ENCODE results near the gene EPN2. TPM values are rescaled to one million over a fixed set of nuclear protein-coding genes. Genes with fewer than 3 reads are reported as not detected.
A peak's percentile ranks its signal among the peaks of the same experiment; 100 is the strongest.

Gene EPN2
- total RNA-seq, 1 experiment from 2014 or later, result 73.1 TPM

DNA sequence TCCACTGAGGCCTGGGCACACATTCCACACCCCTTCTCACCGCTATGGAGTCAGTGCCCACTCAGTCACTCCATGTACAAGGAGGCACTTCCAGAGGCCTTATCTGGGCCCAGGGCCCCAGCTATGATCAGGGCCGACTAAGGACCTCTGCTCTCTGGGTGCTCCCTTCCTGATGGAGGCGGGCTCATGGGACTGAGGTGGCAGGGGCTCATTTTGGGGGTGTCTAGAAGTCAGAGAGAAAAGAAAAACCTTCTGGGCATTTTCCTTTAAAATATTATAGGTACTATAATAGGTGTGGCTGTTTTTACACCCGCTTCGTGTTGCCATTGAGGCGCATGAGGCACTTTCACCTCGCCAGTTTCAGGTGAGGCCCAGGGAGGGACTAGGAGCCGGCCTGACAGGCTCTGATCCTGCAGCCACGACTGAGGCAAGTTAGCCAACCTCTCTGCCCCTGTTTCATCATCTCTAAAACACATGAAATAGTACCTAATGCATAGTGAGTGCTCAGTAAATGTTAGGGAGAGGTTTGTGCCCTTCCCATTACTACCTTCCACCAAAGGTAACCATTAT lies 111.0 kb downstream of the EPN2 start:
- Histone ChIP-seq H3K4me3 (replicated peaks in 1 of 2; ENCODE audit: low read depth in 1 of 2, low read length in 2 of 2) (no peak overlapping the region), H3K4me1 (ENCODE audit: control insufficient read depth in 1 of 2, insufficient read depth in 2 of 2, low read length in 2 of 2) (peaks cover 26 to 36% of the 10 kb centered on the region in 2 experiments), H3K9ac (ENCODE audit: low read length) (0 out of 2 replicates have a peak overlapping the region, but pooled peaks have one; percentile 35), H3K27ac (ENCODE audit: low read depth, low read length) (peak overlapping the region; percentile 70), H3K36me3 (ENCODE audit: control insufficient read depth in 1 of 2, insufficient read depth in 2 of 2, low read length in 2 of 2) (0 out of 4 replicates have a peak, but pooled peaks cover 0 to 3% of the 10 kb centered on the region in 2 experiments), H3K9me3 (ENCODE audit: control insufficient read depth in 1 of 2, insufficient read depth in 1 of 2, low read depth in 1 of 2, low read length in 2 of 2) (no peaks in the 10 kb centered on the region), H4K20me1 (ENCODE audit: insufficient read depth) (no peaks in the 10 kb centered on the region), H3K27me3 (ENCODE audit: insufficient read depth, low read length) (no peaks in the 10 kb centered on the region), H3K4me2 (ENCODE audit: low read length) (peak overlapping the region; percentile 65), H2AFZ (ENCODE audit: low read depth, low read length, poor library complexity, severe bottlenecking) (no peak overlapping the region), H3K9me2 (ENCODE audit: insufficient read depth) (no peaks in the 10 kb centered on the region), H3K79me2 (ENCODE audit: insufficient read depth, low read length) (no peaks in the 10 kb centered on the region)
- ATAC-seq, result no peak
- POLR2A ChIA-PET, result no interaction called here
- BruUV-seq (replicated peaks), result no TSS peak
- CTCF ChIA-PET, result interaction anchor here (1.1 kb wide), 1 partner anchor 10 kb away, joined by 3 read pairs; no protein-coding TSS in a partner anchor
- intact Hi-C loops (cut with micrococcal nuclease), result no loop called here
- RAD21 ChIA-PET (ENCODE audit: low non-redundant PET in 1 of 2, low total read pairs in 2 of 2, uncharacterized antibody in 2 of 2, unreplicated experiment in 2 of 2), result no interaction called here
- TF ChIP-seq EGR1 (IDR thresholded peaks at IDR 0.05; ENCODE audit: low read depth) (no peak), POLR2A (IDR thresholded peaks at IDR 0.05; ENCODE audit: borderline replicate concordance, extremely low read depth, insufficient read depth, insufficient read length) (no peak), SIN3A (IDR thresholded peaks at IDR 0.05; ENCODE audit: low read depth) (no peak), EZH2 (IDR thresholded peaks at IDR 0.05) (no peak), ZNF274 (IDR thresholded peaks at IDR 0.05; ENCODE audit: low read depth, low read length) (no peak), TCF7L2 (IDR thresholded peaks at IDR 0.05; ENCODE audit: borderline replicate concordance, extremely low read depth, insufficient read depth, insufficient read length) (no peak), ZFX (IDR thresholded peaks at IDR 0.05) (no peak), POLR2AphosphoS5 (IDR thresholded peaks at IDR 0.05; ENCODE audit: low read depth, low read length) (no peak), JUND (IDR thresholded peaks at IDR 0.05) (no peak), ELF1 (IDR thresholded peaks at IDR 0.05; ENCODE audit: borderline replicate concordance, low read depth) (no peak), SRF (IDR thresholded peaks at IDR 0.05; ENCODE audit: low read depth) (no peak), CEBPB (IDR thresholded peaks at IDR 0.05; ENCODE audit: low read depth) (no peak), EZH2phosphoT487 (IDR thresholded peaks at IDR 0.05; ENCODE audit: borderline replicate concordance) (no peak), RAD21 (IDR thresholded peaks at IDR 0.05; ENCODE audit: low read depth) (no peak), FOSL1 (IDR thresholded peaks at IDR 0.05; ENCODE audit: low read depth) (no peak), CBX3 (IDR thresholded peaks at IDR 0.05; ENCODE audit: low read depth) (no peak)
- TF ChIP-seq, protein P1, sequence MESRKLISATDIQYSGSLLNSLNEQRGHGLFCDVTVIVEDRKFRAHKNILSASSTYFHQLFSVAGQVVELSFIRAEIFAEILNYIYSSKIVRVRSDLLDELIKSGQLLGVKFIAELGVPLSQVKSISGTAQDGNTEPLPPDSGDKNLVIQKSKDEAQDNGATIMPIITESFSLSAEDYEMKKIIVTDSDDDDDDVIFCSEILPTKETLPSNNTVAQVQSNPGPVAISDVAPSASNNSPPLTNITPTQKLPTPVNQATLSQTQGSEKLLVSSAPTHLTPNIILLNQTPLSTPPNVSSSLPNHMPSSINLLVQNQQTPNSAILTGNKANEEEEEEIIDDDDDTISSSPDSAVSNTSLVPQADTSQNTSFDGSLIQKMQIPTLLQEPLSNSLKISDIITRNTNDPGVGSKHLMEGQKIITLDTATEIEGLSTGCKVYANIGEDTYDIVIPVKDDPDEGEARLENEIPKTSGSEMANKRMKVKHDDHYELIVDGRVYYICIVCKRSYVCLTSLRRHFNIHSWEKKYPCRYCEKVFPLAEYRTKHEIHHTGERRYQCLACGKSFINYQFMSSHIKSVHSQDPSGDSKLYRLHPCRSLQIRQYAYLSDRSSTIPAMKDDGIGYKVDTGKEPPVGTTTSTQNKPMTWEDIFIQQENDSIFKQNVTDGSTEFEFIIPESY (IDR thresholded peaks at IDR 0.05; ENCODE audit: extremely low read depth, insufficient replicate concordance, low read length), result no peak
- TF ChIP-seq, protein P2, sequence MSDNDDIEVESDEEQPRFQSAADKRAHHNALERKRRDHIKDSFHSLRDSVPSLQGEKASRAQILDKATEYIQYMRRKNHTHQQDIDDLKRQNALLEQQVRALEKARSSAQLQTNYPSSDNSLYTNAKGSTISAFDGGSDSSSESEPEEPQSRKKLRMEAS (IDR thresholded peaks at IDR 0.05), result no peak
- TF ChIP-seq, protein P3, sequence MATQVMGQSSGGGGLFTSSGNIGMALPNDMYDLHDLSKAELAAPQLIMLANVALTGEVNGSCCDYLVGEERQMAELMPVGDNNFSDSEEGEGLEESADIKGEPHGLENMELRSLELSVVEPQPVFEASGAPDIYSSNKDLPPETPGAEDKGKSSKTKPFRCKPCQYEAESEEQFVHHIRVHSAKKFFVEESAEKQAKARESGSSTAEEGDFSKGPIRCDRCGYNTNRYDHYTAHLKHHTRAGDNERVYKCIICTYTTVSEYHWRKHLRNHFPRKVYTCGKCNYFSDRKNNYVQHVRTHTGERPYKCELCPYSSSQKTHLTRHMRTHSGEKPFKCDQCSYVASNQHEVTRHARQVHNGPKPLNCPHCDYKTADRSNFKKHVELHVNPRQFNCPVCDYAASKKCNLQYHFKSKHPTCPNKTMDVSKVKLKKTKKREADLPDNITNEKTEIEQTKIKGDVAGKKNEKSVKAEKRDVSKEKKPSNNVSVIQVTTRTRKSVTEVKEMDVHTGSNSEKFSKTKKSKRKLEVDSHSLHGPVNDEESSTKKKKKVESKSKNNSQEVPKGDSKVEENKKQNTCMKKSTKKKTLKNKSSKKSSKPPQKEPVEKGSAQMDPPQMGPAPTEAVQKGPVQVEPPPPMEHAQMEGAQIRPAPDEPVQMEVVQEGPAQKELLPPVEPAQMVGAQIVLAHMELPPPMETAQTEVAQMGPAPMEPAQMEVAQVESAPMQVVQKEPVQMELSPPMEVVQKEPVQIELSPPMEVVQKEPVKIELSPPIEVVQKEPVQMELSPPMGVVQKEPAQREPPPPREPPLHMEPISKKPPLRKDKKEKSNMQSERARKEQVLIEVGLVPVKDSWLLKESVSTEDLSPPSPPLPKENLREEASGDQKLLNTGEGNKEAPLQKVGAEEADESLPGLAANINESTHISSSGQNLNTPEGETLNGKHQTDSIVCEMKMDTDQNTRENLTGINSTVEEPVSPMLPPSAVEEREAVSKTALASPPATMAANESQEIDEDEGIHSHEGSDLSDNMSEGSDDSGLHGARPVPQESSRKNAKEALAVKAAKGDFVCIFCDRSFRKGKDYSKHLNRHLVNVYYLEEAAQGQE (IDR thresholded peaks at IDR 0.05; ENCODE audit: low read depth), result no peak
- TF ChIP-seq, protein P4, sequence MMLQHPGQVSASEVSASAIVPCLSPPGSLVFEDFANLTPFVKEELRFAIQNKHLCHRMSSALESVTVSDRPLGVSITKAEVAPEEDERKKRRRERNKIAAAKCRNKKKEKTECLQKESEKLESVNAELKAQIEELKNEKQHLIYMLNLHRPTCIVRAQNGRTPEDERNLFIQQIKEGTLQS (IDR thresholded peaks at IDR 0.05), result no peak
- DNase-seq (ENCODE audit: low read depth, low spot score), result no peak
